Adrenal gland (tissue), 12 donors: ENCODE data around the gene CYP3A7. TPM values are rescaled to one million over a fixed set of nuclear protein-coding genes. Genes with fewer than 3 reads are reported as not detected.

Experiments
- DNase-seq, 7 donors: peaks; one replicate each; pipeline ENCODE4 v3.0.0-alpha.2; 2019 to 2020
- H3K27ac ChIP-seq, 5 donors: fragments of 200-600 bp; sonication (generic) in 4 of 5; 1 replicate in 3 of 5; 2 replicates in 2 of 5; pipeline versions ENCODE4 v1.5.1 to v1.8.0; 2016 to 2020; ENCODE audit warnings: mild to moderate bottlenecking in 1 of 5
- H3K27me3 ChIP-seq: fragments of 200-600 bp; 2 replicates; pipeline ENCODE4 v1.8.0; 2021
- H3K36me3 ChIP-seq, 2 donors: fragments of 200-600 bp; replicated peaks in 1 of 2; 1 replicate in 1 of 2; 2 replicates in 1 of 2; pipeline versions ENCODE4 v1.5.1 to v1.8.0; 2018 to 2022
- H3K4me1 ChIP-seq, 2 donors: fragments of 200-600 bp; replicated peaks in 1 of 2; 1 replicate in 1 of 2; 2 replicates in 1 of 2; pipeline versions ENCODE4 v1.5.1 to v1.8.0; 2018 to 2021
- H3K4me3 ChIP-seq, 4 donors: fragments of 200-600 bp; sonication (generic) in 3 of 4; one replicate each; pipeline ENCODE4 v1.5.1; 2016 to 2018
- H3K9me3 ChIP-seq, 3 donors: fragments of 200-600 bp; sonication (generic) in 1 of 3; replicated peaks in 1 of 3; 1 replicate in 2 of 3; 2 replicates in 1 of 3; pipeline versions ENCODE4 v1.5.1 to v1.8.0; 2016 to 2021
- POLR2A ChIP-seq, 2 donors: fragments of 450-650 bp; IDR thresholded peaks; one replicate each; pipeline ENCODE4 v1.6.1; 2017; ENCODE audit warnings: antibody characterized with exemption in 2 of 2, mild to moderate bottlenecking in 2 of 2, moderate library complexity in 1 of 2
- WGBS, 4 donors: extraction: QIAGEN DNeasy Blood & Tissue Kit in 2 of 4; methylation state at CpG; one replicate each; pipeline versions ENCODE4 v1.1.5 to v1.1.7; 2013 to 2017; 5-methylcytosine and 5-hydroxymethylcytosine counted together
- intact Hi-C, 2 donors: fragments of 100-400 bp; cut with DNase I; formaldehyde crosslinking; loops; one replicate each; pipeline versions ENCODE4 v1.14.1 to v1.15.0; 2022 to 2023
- polyA plus RNA-seq, 3 donors: library from polyadenylated mRNA; stranded (reverse); fragments of 200-250 nt in 2 of 3; fragments of 350-450 nt in 1 of 3; fragmentation: Illumina TruSeq in 1 of 3; extraction: RNeasy Lipid Tissue Mini Kit (QIAGEN cat#74804) in 1 of 3; gene quantifications; one replicate each; pipeline ENCODE4 v1.2.3, GENCODE V29; 2013 to 2014
- total RNA-seq, 9 donors: library from RNA; depleted of rRNA in 4 of 9; stranded (reverse); fragments of >200 nt in 4 of 9; fragments of 120-200 nt in 1 of 9; fragmentation: NEBNext Ultra II Directional in 1 of 9; extraction: Animal tissue kit (Norgen Biotek cat#: 25700) in 1 of 9; gene quantifications; one replicate each; pipeline versions ENCODE4 v1.1.0 to v1.2.4, GENCODE V29; 2013 to 2023
- TF ChIP-seq, protein P1 (sequence below), 6 experiments: fragments of 450-650 bp in 4 of 6; fragments of 200-600 bp in 2 of 6; sonication (generic) in 1 of 6; IDR thresholded peaks; 1 replicate in 5 of 6; 2 replicates in 1 of 6; pipeline versions ENCODE4 v1.5.1 to v1.8.0; 2016 to 2021; ENCODE audit warnings: antibody characterized with exemption in 6 of 6, mild to moderate bottlenecking in 2 of 6, moderate library complexity in 1 of 6
- donor health status: healthy with polysubstance abuse.
- donor health status: Bipolar disorder and iron deficiency.
- donor health status: DM: yes; HTN: yes; CAD: no.
- donor health status: DM: no; HTN: no; CAD: no.
- donor health status: DM: no; HTN: no; CAD: no.
- donor health status: DM: yes; HTN: yes; CAD: no.

CYP3A7 gene
- total and polyA plus RNA-seq, 12 donors: 0.09 to 3.0 (median 0.65) TPM; not detected in 3

DNA sequence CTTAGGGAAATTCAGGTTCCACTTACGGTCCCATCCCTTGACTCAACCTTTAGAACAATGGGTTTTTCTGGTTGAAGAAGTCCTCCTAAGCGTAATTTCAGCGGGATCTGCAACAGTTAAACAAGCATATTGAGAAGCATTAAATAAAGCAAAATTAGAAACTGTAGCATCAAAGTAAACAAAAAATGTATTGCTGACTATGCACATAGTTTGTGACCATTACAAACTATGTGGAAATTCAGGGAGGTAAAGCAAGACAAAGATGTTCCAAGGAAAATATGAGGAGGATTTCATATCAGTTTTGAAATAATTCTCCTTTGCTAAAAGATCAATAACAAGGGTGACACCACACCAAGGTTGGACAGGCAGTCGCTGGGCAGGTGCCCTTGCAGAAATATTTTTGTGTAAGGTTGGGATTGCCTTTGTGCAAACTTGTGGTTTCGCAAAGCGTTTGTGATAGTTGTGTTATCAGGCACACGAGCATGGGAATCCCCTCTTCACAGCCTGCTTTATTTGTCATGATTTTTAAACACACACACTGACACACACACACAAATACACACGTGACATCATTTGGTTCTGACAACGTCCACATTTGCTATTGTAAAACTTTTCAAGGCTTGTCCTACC lies 49.8 kb downstream of the CYP3A7 start:
- TF ChIP-seq, protein P1, sequence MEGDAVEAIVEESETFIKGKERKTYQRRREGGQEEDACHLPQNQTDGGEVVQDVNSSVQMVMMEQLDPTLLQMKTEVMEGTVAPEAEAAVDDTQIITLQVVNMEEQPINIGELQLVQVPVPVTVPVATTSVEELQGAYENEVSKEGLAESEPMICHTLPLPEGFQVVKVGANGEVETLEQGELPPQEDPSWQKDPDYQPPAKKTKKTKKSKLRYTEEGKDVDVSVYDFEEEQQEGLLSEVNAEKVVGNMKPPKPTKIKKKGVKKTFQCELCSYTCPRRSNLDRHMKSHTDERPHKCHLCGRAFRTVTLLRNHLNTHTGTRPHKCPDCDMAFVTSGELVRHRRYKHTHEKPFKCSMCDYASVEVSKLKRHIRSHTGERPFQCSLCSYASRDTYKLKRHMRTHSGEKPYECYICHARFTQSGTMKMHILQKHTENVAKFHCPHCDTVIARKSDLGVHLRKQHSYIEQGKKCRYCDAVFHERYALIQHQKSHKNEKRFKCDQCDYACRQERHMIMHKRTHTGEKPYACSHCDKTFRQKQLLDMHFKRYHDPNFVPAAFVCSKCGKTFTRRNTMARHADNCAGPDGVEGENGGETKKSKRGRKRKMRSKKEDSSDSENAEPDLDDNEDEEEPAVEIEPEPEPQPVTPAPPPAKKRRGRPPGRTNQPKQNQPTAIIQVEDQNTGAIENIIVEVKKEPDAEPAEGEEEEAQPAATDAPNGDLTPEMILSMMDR (IDR thresholded peaks at IDR 0.05): no peak
- no peak for TF ChIP-seq POLR2A (IDR thresholded peaks at IDR 0.05)
- intact Hi-C loops: no loop called here
- no peak for DNase-seq
- Histone ChIP-seq H3K27ac (no peak overlapping the region), H3K27me3 (no peaks in the 10 kb centered on the region), H3K4me1 (no peaks in the 10 kb centered on the region), H3K4me3 (no peak overlapping the region), H3K36me3 (no peaks in the 10 kb centered on the region), H3K9me3 (no peaks in the 10 kb centered on the region)
- WGBS, 4 donors: 84 to 88% (median 86%) methylated on average over 9 of the region's 9 CpGs

DNA sequence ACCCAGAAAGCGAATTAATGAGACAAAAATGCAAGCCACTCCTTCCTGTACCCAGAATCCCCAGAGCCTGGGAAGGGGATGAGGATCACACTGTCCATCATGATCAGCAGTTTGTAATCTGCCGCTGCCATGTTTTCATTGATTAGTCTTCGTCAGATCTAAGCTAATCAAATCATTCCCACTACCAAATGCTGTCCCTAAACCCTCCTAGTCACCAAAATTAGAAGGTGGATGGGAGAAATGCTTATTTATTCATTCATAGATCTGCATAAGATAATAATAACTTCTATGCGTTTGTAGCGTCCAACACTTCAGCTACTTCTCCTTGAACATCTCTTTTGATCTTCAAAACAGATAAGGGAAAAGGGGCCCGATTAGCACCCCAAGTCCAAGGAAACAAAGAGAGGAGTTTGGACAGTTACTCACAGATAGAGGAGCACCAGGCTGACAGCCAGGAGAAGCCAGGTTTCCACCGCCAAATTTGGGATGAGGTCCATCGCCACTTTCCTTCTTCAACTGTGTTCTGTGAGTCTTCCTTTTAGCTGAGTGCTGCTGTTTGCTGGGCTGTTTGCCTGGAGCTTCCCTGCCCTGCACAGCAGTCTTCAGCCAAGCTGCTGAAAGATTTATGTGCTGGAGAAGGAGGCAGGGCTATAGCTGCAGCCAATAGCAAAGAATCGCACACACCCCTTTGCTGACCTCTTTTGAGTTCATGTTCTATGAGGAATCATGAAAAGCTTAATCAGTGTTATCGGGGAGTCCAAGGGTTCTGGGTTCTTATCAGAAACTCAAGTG lies 55.4 kb downstream of the CYP3A7 start, which contains the start of gene CYP3A5:
Gene CYP3A5 (minus strand): TSS at position 597 of the 792 bp plus-strand sequence. CDS start 100 bp downstream, at position 497.
- Histone ChIP-seq H3K36me3 (peaks cover 0 to 7% of the 10 kb centered on the region in 2 donors), H3K27me3 (no peaks in the 10 kb centered on the region), H3K9me3 (no peaks in the 10 kb centered on the region), H3K4me3 (peak within 1 kb of the TSS in 2 of 4 donors; percentile 10 to 52), H3K4me1 (peaks cover 10 to 12% of the 10 kb centered on the region in 2 donors), H3K27ac (peak within 1 kb of the TSS in 4 of 5 donors; percentile 11 to 73 (median 36))
- intact Hi-C loops: no loop called here
- peak; percentile 68 to 86 (median 83) for DNase-seq
- peak; percentile 44 to 86 for TF ChIP-seq POLR2A (IDR thresholded peaks at IDR 0.05)
- TF ChIP-seq, protein P1 (IDR thresholded peaks at IDR 0.05): no peak
- WGBS, 4 donors: 30 to 43% (median 40%) methylated on average over 10 of the region's 10 CpGs

DNA sequence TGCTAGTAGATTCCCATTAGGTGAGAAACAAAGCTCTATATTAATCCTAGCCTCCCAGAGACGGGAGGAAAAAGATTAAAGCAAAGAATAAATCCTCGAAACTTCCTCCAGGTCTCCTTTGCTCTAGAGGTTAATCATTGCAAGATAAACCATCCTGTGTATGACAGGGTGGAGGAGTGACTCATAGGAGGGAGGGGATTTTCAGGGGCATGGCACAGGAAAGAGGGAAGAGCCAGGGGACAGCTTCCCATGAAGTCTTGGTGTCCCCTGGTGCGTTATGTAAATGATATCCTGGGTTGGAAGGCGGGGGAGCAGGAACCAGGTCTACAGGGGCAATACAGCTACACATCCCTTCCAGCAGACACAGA lies 56.0 kb downstream of the CYP3A7 start:
- H3K27ac ChIP-seq: peak overlapping the region in 4 of 5 donors; percentile 11 to 73 (median 36)
- peak overlapping the region in 2 of 4 donors; percentile 10 to 52 for H3K4me3 ChIP-seq
- DNase-seq: peak; percentile 48 to 70 (median 61)
- no peaks in the 10 kb centered on the region for H3K27me3 ChIP-seq
- TF ChIP-seq, protein P1 (IDR thresholded peaks at IDR 0.05): no peak
- TF ChIP-seq POLR2A (IDR thresholded peaks at IDR 0.05): peak in 1 of 2 donors; percentile 3
- H3K4me1 ChIP-seq: peaks cover 10 to 12% of the 10 kb centered on the region in 2 donors
- peaks cover 0 to 13% of the 10 kb centered on the region in 2 donors for H3K36me3 ChIP-seq
- 22 to 31% (median 29%) methylated on average over 4 of the region's 4 CpGs for WGBS, 4 donors
- H3K9me3 ChIP-seq: no peaks in the 10 kb centered on the region
- intact Hi-C loops: no loop called here

DNA sequence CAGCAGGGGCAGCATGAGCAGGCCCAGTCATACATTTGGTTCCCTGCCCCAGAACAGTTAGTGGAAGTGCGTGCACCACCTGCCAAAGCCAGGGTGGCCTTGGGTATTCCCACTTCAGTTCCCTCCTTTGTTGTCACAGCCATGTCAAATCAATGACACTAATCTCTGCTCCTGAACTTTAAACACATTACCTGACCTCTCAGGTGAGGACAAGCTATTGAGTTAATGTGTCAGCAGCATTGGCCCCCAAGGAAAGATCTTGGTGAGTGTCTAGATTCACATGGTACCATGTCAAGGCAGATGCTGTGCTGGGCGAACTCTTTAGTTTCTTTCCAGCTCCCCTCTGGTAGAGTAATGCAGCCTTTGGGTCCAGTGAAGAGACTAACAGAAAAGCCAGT lies 57.3 kb downstream of the CYP3A7 start:
- Histone ChIP-seq H3K27me3 (no peaks in the 10 kb centered on the region), H3K4me3 (no peak overlapping the region), H3K9me3 (no peaks in the 10 kb centered on the region), H3K4me1 (peaks cover 10 to 12% of the 10 kb centered on the region in 2 donors), H3K27ac (no peak overlapping the region), H3K36me3 (peaks cover 0 to 20% of the 10 kb centered on the region in 2 donors)
- TF ChIP-seq, protein P1 (IDR thresholded peaks at IDR 0.05): no peak
- no peak for TF ChIP-seq POLR2A (IDR thresholded peaks at IDR 0.05)
- intact Hi-C loops: no loop called here
- no peak for DNase-seq
- 55 to 76% (median 73%) methylated on average over 2 of the region's 2 CpGs for WGBS, 4 donors
